Left hindlimb (tissue), 1 donor: Measurements from ENCODE around the gene SREK1.
"Not testable (repeated sequence)": the region's sequence is repeated elsewhere in the genome, so short reads cannot be mapped to it uniquely, and the experiment has no call there.

Experiments
- DNase-seq: peaks from one replicate; pipeline ENCODE4 v3.0.0-alpha.2; 2018

The SREK1 gene, protein sequence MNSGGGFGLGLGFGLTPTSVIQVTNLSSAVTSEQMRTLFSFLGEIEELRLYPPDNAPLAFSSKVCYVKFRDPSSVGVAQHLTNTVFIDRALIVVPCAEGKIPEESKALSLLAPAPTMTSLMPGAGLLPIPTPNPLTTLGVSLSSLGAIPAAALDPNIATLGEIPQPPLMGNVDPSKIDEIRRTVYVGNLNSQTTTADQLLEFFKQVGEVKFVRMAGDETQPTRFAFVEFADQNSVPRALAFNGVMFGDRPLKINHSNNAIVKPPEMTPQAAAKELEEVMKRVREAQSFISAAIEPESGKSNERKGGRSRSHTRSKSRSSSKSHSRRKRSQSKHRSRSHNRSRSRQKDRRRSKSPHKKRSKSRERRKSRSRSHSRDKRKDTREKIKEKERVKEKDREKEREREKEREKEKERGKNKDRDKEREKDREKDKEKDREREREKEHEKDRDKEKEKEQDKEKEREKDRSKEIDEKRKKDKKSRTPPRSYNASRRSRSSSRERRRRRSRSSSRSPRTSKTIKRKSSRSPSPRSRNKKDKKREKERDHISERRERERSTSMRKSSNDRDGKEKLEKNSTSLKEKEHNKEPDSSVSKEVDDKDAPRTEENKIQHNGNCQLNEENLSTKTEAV

DNA sequence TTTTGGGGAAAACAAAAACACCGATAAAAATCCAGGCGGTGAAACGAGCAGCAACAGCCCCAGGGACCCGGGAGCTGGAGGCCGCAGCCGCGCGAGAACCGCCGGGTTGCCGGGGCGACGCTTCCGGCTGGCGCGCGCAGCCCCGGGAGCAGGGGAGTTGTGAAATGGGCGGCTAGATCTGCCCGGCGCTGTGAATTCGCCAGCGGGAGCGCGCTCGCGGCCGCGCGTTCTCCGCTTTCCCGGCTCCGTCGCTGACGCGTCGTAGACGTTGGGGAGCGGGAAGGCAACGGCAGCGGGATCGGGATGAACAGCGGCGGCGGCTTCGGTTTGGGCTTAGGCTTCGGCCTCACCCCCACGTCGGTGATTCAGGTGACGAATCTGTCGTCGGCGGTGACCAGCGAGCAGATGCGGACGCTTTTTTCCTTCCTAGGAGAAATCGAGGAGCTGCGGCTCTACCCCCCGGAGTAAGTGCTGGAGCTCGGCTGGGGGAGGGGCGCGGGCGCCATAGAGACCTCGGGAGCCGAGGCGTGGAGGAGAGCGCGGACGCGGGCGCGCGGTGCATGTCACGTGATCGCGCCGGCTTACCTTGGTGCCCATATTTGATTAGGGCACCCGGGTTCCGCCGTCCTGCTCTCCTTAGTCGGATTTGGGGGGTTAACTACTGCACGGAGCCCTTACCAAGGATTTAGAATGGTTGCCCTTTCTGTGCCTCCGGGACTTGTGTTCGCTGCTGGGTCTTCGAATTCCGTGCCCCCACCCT lies at the start of gene SREK1:
Gene SREK1, plus strand, starts transcription at position 227 of the 760 bp plus-strand sequence. Its CDS starts 77 bp downstream, at position 304.
- peak; percentile 96 for DNase-seq

DNA sequence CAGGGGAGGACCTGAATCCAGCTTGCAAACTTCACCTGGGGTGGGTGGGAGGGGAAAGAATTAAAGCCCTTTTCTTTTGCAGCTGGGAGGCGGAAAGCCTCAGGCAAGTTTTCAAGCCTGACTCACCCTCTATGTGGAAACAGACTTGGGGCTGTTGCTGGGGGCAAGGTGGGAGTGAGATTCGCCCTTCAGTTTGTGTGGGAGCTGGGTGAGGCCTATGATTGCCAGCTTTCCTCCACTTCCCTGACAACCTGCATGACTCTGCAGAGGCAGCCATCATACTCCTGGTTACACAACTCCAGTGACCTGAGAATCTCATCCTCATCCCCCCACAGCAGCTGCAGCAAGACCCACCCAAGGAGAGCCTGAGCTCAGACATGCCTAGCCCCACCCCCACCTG lies 43.2 kb upstream of the SREK1 start:
- DNase-seq: no peak

DNA sequence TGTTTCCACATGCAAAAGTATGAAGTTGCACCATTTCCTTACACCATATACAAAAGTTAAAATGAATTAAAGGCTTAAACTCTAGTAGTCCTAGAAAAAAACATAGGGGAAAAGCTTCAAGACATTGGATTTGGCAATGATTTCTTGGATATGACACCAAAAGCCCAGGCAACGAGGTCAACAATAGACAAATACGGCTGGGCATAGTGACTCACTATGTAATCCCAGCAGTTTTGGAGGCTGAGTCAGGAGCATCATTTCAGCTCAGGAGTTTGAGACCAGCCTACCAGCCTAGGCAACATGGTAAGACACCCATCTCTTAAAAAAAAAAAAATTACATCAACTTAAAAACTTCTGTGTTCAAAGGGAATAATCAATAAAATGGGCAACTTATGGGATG lies 30.9 kb upstream of the SREK1 start:
- no peak for DNase-seq

DNA sequence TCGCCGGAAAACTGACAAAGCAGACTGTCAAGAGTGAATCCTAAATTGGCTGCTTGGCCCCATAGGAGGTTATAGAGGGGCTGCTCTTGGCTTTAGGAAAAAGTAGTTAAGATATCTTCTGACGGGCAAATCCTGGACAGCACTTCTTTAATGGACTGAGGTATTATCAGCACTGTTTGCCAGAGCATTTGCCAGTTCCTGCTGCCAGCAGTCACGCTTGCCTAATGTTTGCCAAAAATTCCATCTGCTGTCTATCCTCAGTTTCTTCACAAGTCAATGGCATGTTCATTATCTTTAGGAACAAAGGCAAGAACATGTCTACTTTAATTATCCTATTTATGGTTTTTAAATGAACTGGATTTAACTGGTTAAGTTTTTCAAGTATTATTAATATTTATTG lies 25.8 kb upstream of the SREK1 start:
- no peak for DNase-seq

DNA sequence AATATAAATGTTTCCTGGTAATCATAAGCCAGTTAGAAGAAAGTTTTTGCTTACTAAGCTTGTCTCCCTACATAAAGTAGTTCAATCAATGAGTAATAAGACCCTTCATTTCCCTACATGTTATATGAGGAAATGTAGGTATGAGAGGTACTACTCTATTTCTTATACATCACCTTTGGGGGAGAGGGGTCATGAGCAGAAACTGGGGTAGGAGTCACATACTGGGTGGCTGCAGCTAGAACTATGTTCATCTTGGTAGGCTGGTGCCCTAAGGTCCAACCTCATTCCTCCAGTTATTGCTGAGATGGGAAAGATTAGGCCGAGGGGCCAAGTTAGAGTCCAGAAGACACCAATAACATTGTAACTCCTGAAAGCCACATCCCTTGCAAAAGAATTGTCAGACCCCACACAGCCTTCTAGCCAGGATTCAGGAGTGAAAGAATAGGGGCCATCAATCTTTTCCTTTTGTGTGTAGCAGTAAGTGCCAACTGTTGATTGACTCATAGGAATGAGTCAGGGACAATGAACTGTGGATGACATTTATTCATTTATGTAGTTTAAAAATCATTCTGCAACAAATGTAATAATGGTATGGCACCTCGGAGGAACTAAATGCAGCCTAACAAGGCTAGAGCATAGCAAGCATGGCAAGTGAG lies 21.6 kb upstream of the SREK1 start:
- DNase-seq: no peak

DNA sequence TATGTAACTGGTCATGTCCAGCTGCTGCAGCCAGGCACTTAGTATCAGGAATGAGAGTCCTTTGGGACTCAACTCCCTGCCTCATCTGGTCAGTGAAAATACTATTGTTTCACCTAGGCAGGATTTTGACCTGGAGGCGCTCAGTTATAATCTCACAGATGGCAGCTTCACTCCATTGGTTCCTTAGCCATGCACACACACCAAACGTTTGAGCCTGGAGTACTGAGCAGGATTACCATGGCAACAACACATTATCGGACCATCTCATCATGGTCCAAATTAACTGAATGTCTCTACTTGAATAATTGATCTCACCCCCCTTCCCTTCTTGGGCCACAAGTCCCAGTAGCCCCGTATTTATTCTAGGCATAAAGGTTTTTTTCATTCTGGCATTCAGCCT lies 15.0 kb upstream of the SREK1 start:
- DNase-seq: no peak

DNA sequence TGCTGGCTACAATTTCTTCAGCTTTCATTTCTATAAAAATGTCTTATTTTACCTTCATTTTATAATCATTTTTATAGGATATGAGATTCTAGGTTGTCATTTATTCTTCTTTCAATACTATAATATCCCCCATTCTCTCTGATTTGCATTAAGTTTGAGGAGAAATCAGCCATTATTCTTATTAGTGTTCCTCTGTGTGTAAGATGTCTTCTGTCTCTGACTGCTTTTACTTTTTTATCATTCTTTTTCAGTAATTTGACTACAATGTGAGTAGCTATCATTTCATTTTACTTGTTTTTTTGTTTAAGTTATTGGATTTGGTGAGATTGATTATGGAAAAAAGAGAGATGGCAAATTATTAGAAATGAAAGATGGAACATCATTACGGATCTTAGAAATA lies 13.6 kb upstream of the SREK1 start:
- DNase-seq: no peak

DNA sequence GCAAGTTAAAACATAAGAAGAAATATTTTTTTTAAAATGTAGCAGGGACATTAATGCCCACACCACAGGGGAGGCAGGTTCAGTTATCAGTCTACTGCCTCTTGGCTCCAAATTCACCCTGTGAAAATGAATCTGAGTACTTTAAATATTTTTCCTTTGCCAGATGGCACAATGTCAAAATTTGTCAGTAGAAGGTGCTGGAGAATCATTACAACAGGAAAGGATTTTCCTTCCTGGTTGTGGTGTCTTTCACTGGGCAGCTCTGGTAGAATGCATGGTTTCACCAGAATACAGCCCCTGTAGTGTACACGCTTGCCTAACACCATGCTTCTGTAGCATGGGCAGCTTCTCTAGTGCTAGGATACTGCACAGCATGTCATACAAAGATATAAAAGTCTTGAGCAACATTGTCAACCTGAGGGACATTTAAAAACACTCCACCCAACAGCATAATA lies 9.7 kb upstream of the SREK1 start:
- no peak for DNase-seq

DNA sequence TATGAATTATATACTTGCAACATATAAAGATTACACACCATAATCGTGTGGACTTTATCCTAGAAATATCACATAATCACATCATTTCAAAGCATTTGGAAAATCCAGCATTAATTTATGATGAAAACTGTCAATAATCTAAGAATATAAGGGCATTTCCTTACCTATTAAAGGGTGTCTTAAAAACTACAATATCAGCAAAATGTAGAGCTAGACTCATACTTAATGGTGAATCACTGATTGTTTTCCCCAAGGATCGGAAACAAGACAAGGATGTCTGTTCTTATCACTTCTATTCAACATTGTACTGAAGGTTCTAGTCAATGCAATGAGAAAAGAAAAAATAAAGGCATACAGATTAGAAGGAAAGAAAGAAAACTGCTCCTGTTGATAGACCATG lies 8.0 kb upstream of the SREK1 start:
- no peak for DNase-seq

DNA sequence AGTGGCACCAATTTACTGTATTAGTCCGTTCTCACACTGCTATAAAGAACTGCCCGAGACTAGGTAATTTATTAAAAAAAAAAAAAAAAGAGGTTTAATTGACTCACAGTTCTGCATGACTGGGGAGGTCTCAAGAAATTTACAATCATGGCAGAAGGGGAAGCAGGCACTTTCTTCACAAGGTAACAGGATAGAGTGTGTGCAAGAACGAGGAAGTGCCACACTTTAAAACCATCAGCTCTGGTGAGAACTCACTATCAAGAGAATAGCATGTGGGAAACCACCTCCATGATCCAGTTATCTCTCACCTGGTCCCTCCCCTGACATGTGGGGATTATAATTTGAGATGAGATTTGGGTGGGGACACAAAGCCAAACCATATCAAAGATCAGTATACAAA lies 7.2 kb upstream of the SREK1 start:
- not testable (repeated sequence) for DNase-seq

DNA sequence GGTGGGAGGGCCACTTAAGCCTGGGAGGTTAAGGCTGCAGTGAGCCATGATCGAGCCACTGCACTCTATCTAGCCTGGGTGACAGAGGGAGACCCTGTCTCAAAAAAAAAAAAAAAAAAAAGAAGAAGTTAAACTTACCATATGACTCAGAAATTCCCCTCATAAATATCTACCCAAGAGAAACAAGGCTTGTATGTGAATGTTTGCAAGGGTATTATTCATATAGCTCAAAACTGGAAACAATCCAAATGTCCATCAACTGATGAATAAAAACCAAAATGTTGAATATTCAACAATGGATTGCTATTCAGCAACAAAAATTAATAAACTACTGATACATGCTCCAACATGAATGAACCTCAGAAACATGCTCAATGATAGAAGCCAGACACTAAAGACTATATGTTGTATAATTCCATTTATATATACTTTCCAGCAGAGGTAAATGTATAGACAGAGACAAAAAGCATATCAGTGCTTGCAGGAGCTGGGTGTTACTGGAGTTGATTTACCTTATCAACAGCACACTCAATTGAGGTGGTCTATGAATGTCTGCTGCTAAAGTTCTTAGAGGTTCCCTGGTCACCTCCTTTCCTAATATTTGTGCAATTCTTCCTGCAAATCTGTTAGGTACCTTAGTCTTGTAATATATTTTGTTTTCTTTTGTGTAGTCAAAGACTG lies 5.3 kb upstream of the SREK1 start:
- no peak for DNase-seq

DNA sequence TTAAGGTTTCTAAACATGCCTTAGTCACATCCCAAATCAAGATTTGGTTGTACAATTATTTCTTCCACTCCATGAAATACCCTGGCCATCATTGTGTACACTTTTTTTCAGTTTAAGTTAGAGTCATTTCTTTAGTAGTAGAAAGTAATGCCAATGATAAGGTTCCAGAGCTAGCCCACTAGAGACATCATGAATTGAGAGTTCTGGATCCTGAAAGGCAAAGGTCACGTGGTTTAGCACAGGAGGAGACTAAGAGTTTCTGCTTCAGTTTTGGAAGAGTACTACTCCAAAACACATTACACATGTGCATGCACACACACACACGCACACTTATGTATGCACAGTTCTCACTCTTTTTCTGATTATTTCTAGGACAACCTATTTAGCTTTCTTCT lies 4.8 kb upstream of the SREK1 start:
- DNase-seq: no peak

DNA sequence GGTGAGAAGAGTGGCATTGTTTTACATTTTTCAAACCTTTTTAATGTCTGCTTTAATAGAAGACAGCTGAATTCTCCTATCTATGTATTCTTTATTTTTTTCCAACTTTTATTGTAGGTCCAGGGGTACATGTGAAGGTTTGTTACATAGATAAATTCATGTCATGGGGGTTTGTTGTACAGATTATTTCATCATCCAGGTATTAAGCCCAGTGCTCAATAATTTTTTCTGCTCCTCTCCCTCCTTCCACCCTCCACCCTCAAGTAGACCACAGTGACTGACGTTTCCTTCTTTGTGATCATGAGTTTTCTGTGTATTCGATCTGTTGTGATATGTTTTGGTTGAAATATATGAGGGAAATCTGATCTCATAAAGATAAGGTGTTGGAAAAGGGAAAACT lies 1.7 kb upstream of the SREK1 start:
- DNase-seq: no peak

DNA sequence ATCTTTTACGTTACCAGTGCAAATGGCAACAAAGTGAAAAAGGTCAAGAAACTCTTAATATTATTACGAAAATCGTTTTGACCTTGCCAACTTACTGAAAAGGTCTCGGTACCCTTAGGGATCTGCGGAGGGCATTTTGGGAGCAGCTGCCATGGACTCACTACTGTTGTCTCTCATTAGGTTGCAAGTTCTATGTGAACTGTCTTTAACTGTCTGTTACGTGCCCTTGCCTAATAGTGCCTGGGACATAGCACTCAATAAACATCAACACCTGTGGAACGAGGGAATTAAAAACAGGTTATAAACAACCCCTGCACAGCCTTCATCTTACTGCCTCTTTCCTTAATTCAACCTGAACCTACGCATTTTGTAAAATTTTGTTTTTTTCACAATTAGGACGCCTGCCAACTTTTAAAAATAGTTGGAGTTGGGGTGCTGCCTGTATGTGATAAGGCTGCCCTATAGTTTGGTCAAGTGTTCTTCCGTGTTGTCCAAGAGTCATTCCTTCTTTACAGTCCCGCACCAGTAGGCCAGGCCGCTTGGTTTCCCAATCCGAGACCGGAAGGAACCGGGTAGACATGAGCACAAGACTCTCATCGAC lies 527 bp upstream of the SREK1 start:
- no peak for DNase-seq

DNA sequence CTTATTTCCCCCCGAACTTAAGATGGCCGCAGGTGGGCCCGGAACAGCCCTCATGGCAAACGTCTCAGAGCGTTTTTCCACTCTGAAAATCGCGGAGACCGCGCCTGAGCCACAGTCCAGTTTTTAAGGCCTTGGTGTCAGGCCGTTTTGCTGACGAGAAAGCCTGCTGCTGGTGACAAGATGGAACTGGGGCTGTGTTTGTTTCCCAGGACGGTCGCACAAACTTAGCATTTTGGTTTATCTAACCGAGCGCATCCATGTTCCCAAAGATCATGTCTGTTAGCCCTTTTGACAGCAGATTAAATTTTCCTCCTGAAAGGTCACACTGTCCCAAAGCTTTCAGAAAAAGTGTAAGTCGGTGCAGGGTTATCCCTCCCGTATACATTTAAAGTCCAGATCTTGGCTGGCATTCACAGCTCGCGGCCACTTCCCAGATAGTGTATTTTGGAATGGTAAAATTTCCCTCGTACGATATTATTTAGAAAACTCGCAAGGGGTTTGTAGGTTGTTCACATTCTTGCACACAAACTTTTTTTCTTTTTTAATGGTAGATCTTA lies 812 bp downstream of the SREK1 start:
- no peak for DNase-seq

DNA sequence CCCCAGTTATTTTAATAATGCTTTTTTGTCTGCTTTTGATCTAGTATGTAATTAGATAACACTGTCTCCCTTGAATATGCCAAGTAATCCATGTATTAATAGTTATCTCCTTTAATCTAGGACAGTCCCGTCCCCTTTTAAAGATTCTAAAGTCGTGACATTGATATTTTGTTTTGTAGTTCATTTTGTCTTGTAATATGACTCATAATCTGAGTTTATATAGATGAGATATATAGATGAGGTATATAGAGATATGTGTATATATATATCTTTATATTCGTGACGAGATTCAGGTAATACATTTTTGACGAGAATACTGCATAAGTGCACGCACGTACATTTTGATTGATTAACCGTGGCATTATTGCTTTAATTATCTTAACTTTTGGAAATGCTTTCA lies 1.6 kb downstream of the SREK1 start:
- DNase-seq: no peak

DNA sequence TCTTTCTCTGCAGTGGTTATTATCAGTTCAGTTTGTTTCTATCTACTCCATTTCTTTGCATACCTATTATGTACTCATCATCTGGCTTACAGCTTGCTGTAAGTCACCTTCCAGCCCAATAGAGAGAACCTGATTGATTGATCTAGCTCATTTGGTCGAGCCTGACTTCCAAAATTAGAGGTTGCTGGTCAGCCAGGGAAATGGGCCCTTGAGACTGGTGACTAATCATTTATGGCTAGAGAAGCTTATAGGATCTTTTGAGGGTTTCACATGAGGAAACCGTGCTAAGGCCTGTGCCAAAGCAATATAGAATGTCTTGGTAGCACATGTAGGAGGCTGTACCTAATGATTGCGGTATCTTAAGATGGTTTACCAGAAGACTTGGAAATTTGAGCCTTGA lies 5.8 kb downstream of the SREK1 start:
- DNase-seq: no peak

DNA sequence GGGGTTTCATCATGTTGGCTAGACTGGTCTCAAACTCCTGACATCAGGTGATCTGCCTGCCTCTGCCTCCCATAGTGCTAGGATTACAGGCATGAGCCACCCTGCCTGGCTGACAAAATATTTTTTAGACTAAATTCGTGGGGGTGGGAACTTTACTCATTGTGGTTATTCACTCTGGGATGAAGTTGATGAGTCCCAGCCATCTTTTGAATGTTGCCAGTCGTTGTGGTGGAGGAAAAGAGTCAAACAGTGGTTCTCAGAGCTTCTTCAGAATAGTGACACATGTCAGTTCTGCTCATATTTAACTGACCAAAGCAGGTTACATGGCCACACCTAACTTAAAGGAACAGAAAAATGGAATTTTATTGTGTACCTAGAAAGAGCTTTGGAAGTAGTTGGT lies 6.9 kb downstream of the SREK1 start:
- DNase-seq: no peak

DNA sequence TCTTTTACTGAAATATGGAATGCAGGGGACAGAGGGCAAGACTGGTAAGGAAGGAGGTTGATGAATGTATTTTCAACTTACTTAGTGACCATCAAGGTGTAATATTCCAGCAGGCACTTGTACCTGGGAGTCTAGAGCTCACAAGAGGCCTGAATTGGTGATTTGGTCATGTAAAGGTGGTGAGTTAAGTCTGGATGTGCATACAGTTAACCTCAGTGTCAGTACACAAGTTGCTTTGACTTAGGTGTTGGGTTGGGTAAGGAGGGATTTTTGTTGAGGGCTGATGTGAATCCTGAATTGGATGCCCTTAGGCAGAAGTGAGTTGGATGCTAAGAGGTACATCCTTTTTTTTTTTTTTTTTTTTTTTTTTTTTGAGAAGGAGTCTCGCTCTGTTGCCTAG lies 7.4 kb downstream of the SREK1 start:
- DNase-seq: no peak

DNA sequence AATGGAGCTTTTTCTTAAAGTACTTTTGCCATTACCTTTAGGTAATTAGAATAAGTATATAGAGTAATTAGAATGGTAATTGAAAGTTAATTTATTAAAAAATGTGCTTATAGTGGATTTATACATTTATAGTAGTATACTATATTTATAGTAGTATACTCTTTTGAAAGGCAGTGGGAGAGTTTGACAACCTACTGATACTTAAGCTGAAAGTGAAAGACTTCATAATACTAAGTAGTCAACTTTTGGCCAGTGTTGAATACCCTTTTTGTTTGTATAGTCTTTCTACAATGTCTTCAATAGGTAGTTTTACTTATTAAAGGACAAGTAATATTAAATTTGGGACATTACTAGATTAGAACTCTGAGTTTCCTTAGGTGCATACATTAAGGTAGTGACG lies 12.9 kb downstream of the SREK1 start:
- no peak for DNase-seq

DNA sequence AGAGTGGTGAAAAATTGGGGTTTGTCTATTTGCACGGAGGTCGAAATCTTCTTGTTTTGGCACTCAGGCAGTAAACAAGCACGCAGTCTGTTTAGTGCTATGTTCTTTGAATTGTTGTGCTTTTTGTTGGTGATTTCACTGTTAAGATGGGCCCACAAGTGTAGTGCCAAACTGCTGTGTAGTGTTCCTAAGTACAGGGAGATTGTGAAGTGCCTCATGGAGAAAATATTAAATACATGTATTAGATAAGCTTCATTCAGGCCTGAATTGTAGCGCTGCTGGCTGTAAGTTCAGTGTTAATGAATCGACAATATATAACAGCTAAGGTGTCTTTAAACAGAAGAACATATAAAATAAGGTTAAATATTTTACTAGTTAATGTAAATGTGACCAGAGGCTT lies 17.3 kb downstream of the SREK1 start:
- DNase-seq: no peak
